Endodermal cell (in vitro differentiated cells): ENCODE measurements around the gene TDRD3. TPM values are rescaled to one million over a fixed set of nuclear protein-coding genes. Genes with fewer than 3 reads are reported as not detected.

Source experiments
- DNase-seq: peaks from one replicate; pipeline ENCODE4 v3.0.0-alpha.2; 2017
- H3K27ac ChIP-seq: 2 replicates; pipeline ENCODE4 v1.5.1; 2013; ENCODE audit warnings: mild to moderate bottlenecking, low read depth, low read length, moderate library complexity
- H3K27me3 ChIP-seq: 2 replicates; pipeline ENCODE4 v1.6.1; 2013; ENCODE audit warnings: mild to moderate bottlenecking, low read length, moderate library complexity; ENCODE audit not compliant: insufficient read depth, control insufficient read depth, poor library complexity, severe bottlenecking
- H3K36me3 ChIP-seq: 2 replicates; pipeline ENCODE4 v1.7.0; 2013; ENCODE audit warnings: mild to moderate bottlenecking, low read length, moderate library complexity; ENCODE audit not compliant: control insufficient read depth, insufficient read depth
- H3K4me1 ChIP-seq: one replicate; pipeline ENCODE4 v1.7.0; 2013; ENCODE audit warnings: low read length; ENCODE audit not compliant: control insufficient read depth, insufficient read depth
- H3K4me3 ChIP-seq: 2 replicates; pipeline ENCODE4 v1.5.1; 2013; ENCODE audit warnings: mild to moderate bottlenecking, low read length, moderate library complexity
- H3K9ac ChIP-seq: 2 replicates; pipeline ENCODE4 v1.6.1; 2013; ENCODE audit warnings: mild to moderate bottlenecking, low read length, moderate library complexity; ENCODE audit not compliant: poor library complexity, severe bottlenecking; ENCODE audit errors: extremely low read depth
- H3K9me3 ChIP-seq: 2 replicates; pipeline ENCODE4 v1.6.1; 2013; ENCODE audit warnings: mild to moderate bottlenecking, low read length, moderate library complexity; ENCODE audit not compliant: control insufficient read depth
- H3K27ac Mint-ChIP-seq: 2 replicates; pipeline ENCODE4 v1.8.0; 2020; ENCODE audit warnings: mixed read lengths
- H3K27me3 Mint-ChIP-seq: 2 replicates; pipeline ENCODE4 v1.8.0; 2021; ENCODE audit warnings: mild to moderate bottlenecking, mixed read lengths; ENCODE audit not compliant: insufficient read depth
- H3K36me3 Mint-ChIP-seq: 2 replicates; pipeline ENCODE4 v1.8.0; 2020; ENCODE audit warnings: low read depth, mixed read lengths
- H3K4me1 Mint-ChIP-seq: 2 replicates; pipeline ENCODE4 v1.8.0; 2020; ENCODE audit warnings: mixed read lengths
- H3K4me3 Mint-ChIP-seq: 2 replicates; pipeline ENCODE4 v1.8.0; 2020; ENCODE audit warnings: mild to moderate bottlenecking, moderate library complexity, mixed read lengths
- H3K9me3 Mint-ChIP-seq: 2 replicates; pipeline ENCODE4 v1.8.0; 2020; ENCODE audit warnings: mild to moderate bottlenecking, mixed read lengths
- CTCF ChIP-seq: fragments of 200-600 bp; sonication (generic); conservative IDR thresholded peaks from 2 replicates; pipeline ENCODE4 v1.5.0; 2021; ENCODE audit warnings: antibody characterized with exemption, mild to moderate bottlenecking
- WGBS, 2 experiments: methylation state at CpG; one replicate each; pipeline versions ENCODE4 v1.1.5 to v1.1.7; 2013; ENCODE audit warnings: missing lambda C conversion rate in 2 of 2, mixed read lengths in 1 of 2; ENCODE audit not compliant: insufficient coverage in 1 of 2, insufficient read length in 1 of 2; 5-methylcytosine and 5-hydroxymethylcytosine counted together
- total RNA-seq, 2 donors: library from RNA; stranded (reverse); fragmentation: NEBNext Ultra II Directional in 1 of 2; extraction: Animal tissue kit (Norgen Biotek cat#: 25700) in 1 of 2; gene quantifications; 2 replicates in 1 of 2; 3 replicates in 1 of 2; pipeline ENCODE4 v1.2.1, GENCODE V29; 2021

TDRD3 gene
- total RNA-seq, 2 donors from 2014 or later = 25.3 to 36.1 TPM

GRCh38 chr13:60425332-60425731 lies 28.3 kb downstream of the TDRD3 start:
- Histone ChIP-seq H3K4me1 (no peaks in the 10 kb centered on the region), H3K27ac (no peak overlapping the region), H3K4me3 (no peak overlapping the region), H3K36me3 (no peaks in the 10 kb centered on the region), H3K9me3 (peaks cover 9% of the 10 kb centered on the region), H3K27me3 (no peaks in the 10 kb centered on the region), H3K9ac (no peak overlapping the region)
- Mint-ChIP-seq H3K9me3 (peaks cover 9% of the 10 kb centered on the region), H3K27ac (no peak overlapping the region), H3K27me3 (no peaks in the 10 kb centered on the region), H3K4me1 (no peaks in the 10 kb centered on the region), H3K36me3 (peaks cover 4% of the 10 kb centered on the region), H3K4me3 (no peak overlapping the region)
- no peak for DNase-seq
- 94% methylated on average over 4 of the region's 4 CpGs; no CpG with 5 or more reads in 1 of the 2 experiments for WGBS, 2 experiments
- no peak for TF ChIP-seq CTCF

- DNase-seq = no peak
- no peak overlapping the region for H3K4me3 Mint-ChIP-seq
- Histone ChIP-seq H3K9ac (no peak overlapping the region), H3K4me3 (no peak overlapping the region), H3K9me3 (peaks cover 5% of the 10 kb centered on the region), H3K36me3 (no peaks in the 10 kb centered on the region), H3K27ac (no peak overlapping the region), H3K4me1 (no peaks in the 10 kb centered on the region), H3K27me3 (no peaks in the 10 kb centered on the region)
- H3K9me3 Mint-ChIP-seq = peaks cover 5% of the 10 kb centered on the region
- no peak for TF ChIP-seq CTCF
- H3K36me3 Mint-ChIP-seq = peaks cover under 1% of the 10 kb centered on the region
- 94 to 100% methylated on average over 1 of the region's 1 CpG for WGBS, 2 experiments
- H3K27ac Mint-ChIP-seq = no peak overlapping the region
- no peaks in the 10 kb centered on the region for H3K4me1 Mint-ChIP-seq
- H3K27me3 Mint-ChIP-seq = no peaks in the 10 kb centered on the region
Observed at GRCh38 chr13:60426075-60426474, 29.1 kb downstream of the TDRD3 start.

- H3K27me3 ChIP-seq = no peaks in the 10 kb centered on the region
- H3K36me3 ChIP-seq = no peaks in the 10 kb centered on the region
- no peak for DNase-seq
- H3K9ac ChIP-seq = no peak overlapping the region
- H3K9me3 ChIP-seq = no peaks in the 10 kb centered on the region
- no peak for TF ChIP-seq CTCF
- Mint-ChIP-seq H3K36me3 (no peaks in the 10 kb centered on the region), H3K4me1 (no peaks in the 10 kb centered on the region), H3K27ac (no peak overlapping the region), H3K27me3 (no peaks in the 10 kb centered on the region), H3K9me3 (no peaks in the 10 kb centered on the region), H3K4me3 (no peak overlapping the region)
- WGBS, 2 experiments = 73 to 77% methylated on average over 3 to 5 of the region's 5 CpGs
- H3K4me3 ChIP-seq = no peak overlapping the region
- H3K4me1 ChIP-seq = no peaks in the 10 kb centered on the region
- H3K27ac ChIP-seq = no peak overlapping the region
Observed at GRCh38 chr13:60427285-60427684, 30.3 kb downstream of the TDRD3 start.
